Stimulated activated CD4-positive, alpha-beta T cell treated with anti-CD3 and anti-CD28 coated beads, Interleukin-12 subunit alpha, Interleukin-12 subunit beta, amount 100 ng/mL, for 24 hours (primary cell): ENCODE data around the gene MED27.

Experiments used
- DNase-seq, 2 experiments: peaks; one replicate each; pipeline ENCODE4 v3.0.0-alpha.2; 2020; ENCODE audit warnings: low read depth in 2 of 2

MED27 gene

GRCh38 chr9:131812116-131812790 lies 267.4 kb downstream of the MED27 start:
- no peak for DNase-seq

GRCh38 chr9:131811405-131811804 lies 268.3 kb downstream of the MED27 start:
- DNase-seq = no peak

- no peak for DNase-seq
These were observed 269.1 kb downstream of the MED27 start for GRCh38 chr9:131810351-131811170.
